ES-I3 (cell line): ENCODE results near the gene NRDC.
"Not testable (repeated sequence)": the region's sequence is repeated elsewhere in the genome, so short reads cannot be mapped to it uniquely, and the experiment has no call there.

Experiments
- H3K36me3 ChIP-seq: 2 replicates; pipeline ENCODE4 v1.6.1; 2013; ENCODE audit warnings: mild to moderate bottlenecking, low read length, control low read depth, moderate library complexity; ENCODE audit not compliant: insufficient read depth
- H3K4me1 ChIP-seq: 2 replicates; pipeline ENCODE4 v1.6.1; 2013; ENCODE audit warnings: mild to moderate bottlenecking, control low read depth, low read length; ENCODE audit not compliant: insufficient read depth
- H3K9ac ChIP-seq: 2 replicates; pipeline ENCODE4 v1.6.1; 2013; ENCODE audit warnings: low read depth, mild to moderate bottlenecking, low read length, moderate library complexity
- H3K9me3 ChIP-seq: 2 replicates; pipeline ENCODE4 v1.6.1; 2013; ENCODE audit warnings: mild to moderate bottlenecking, low read length, moderate library complexity; ENCODE audit not compliant: control insufficient read depth, insufficient read depth

The NRDC gene

DNA sequence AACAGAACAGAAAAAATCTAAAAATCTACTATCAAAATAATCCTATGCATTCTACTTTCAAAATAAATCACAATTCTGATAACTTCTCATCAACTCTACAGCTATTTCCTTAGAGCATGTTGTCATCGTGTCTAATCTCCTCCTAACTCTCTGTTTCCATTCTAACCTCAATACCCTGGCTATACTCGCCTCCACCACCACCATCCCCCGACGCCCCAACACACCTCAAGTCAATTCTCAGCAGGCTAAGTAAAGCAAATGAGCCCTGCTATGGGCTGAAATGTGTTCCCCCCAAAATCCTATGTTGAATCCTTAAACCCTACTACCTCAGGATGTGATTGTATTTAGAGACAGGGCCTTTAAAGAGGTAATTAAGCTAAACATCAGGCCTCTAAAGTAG lies 34.6 kb downstream of the NRDC start:
- H3K9me3 ChIP-seq, result no peaks in the 10 kb centered on the region
- no peak overlapping the region for H3K9ac ChIP-seq
- H3K36me3 ChIP-seq, result no peaks in the 10 kb centered on the region
- H3K4me1 ChIP-seq, result peaks cover 12% of the 10 kb centered on the region

DNA sequence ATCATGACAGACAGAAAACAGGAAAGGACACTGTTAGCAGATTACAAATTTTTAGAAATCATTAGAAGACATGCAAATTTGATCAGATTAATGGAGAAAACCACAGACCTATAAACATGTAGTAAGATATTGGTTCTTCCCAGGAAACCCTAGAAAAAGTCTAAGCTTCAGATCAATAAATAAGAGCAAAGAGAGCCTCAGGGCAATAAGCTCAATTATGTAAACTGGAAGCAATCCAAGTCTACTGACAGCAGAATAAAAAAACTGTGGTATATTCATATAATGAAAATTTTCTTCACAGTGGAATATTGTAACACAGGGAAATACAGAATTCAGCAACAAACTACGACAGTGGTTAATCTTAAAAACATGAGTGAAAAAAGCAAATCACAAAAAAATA lies 36.3 kb downstream of the NRDC start:
- peaks cover 12% of the 10 kb centered on the region for H3K4me1 ChIP-seq
- no peaks in the 10 kb centered on the region for H3K36me3 ChIP-seq
- no peak overlapping the region for H3K9ac ChIP-seq
- H3K9me3 ChIP-seq, result no peaks in the 10 kb centered on the region

DNA sequence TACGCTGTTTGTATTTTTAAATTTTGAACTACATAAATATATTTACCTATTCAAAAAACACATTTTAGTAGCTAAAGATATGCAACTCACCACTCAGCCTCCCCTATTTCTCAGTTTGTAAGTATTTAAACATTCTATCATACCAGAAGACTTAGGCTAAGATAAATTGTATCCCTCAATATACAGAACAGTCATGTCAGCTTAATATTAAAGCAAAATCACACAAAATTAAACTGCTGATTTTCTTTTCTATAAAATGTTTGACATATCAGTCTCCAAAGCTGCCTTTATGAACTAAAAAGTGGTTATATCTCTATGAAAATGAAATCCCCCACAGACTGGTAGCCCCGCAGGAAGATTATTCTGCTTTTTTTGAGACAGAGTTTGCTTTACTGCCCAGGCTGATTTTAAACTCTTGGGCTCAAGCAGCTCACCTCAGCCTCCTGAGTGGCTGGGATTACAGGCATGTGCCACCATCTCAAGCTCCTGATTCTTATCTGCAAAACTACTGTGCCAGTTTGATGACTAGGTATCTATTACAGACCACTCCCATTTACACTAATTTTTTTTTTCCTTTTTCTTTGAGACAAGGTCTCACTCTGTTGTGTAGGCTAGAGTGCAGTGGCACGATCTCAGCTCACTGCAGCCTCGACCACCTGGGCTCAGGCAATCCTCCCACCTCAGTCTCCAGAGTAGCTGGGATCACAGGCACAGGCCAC lies 37.6 kb downstream of the NRDC start:
- Histone ChIP-seq H3K9me3 (no peaks in the 10 kb centered on the region), H3K36me3 (peaks cover 2% of the 10 kb centered on the region; the same call in 1 of the 2 replicates), H3K4me1 (peaks cover 12% of the 10 kb centered on the region), H3K9ac (no peak overlapping the region)

DNA sequence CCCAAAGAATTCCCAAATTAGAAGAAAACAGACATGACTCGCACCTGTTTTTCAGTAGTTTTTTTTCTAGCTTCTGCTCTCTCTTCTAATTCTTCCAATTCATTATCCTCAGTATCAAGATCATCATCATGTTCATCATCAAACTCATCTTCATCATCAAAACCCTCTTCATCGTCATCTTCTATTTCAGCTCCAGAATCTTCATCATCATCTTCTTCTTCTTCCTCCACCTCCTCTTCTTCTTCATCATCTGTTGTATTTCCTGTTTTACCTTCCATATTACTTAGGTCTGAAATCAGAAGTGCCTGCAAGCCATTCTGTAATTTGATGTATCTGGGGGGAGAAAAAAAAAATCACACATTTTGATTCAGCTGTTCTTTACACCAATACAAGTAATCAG lies 38.3 kb downstream of the NRDC start:
- Histone ChIP-seq H3K9me3 (no peaks in the 10 kb centered on the region), H3K9ac (no peak overlapping the region), H3K4me1 (peaks cover 12% of the 10 kb centered on the region), H3K36me3 (peaks cover 2% of the 10 kb centered on the region; the same call in 1 of the 2 replicates)

DNA sequence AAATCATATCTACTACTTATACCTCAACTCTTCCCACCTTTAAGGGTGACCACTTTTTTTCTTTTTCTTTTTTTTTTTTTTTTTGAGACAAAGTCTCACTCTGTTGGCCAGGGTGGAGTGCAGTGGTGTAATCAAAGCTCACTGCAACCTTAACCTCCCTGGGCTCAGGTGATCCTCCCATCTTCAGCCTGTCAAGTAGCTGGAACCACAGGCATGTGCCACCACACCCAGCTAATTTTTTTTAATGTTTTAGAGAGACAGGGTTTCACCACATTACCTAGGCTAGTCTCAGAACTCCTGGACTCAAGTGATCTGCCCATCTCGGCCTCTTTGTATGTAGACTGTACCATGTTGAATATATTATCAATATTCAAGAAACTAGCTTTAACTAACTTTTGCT lies 39.4 kb downstream of the NRDC start:
- no peak overlapping the region for H3K9ac ChIP-seq
- peaks cover 2% of the 10 kb centered on the region; the same call in 1 of the 2 replicates for H3K36me3 ChIP-seq
- H3K9me3 ChIP-seq, result no peaks in the 10 kb centered on the region
- peaks cover 5% of the 10 kb centered on the region for H3K4me1 ChIP-seq

DNA sequence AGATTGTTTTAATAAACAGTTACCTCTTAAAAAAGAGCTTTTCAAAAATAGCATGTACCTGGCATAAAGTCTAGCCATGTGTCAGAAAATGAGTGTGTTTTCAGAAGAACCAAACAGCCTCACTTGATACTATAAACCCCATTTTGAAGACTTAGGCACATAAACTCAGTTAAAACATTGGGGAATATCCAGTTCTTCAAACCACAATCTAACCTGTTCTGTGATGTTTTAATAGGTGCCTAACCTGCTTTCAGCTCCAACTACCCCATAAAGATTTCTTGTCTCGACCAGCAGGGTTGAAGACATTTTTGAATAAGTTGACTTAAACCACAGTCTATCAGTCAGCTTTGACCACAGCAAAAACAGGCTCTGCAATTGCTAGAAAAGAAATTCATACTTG lies 41.3 kb downstream of the NRDC start:
- H3K36me3 ChIP-seq, result peaks cover 2% of the 10 kb centered on the region; the same call in 1 of the 2 replicates
- no peaks in the 10 kb centered on the region for H3K4me1 ChIP-seq
- no peak overlapping the region for H3K9ac ChIP-seq
- H3K9me3 ChIP-seq, result no peaks in the 10 kb centered on the region

DNA sequence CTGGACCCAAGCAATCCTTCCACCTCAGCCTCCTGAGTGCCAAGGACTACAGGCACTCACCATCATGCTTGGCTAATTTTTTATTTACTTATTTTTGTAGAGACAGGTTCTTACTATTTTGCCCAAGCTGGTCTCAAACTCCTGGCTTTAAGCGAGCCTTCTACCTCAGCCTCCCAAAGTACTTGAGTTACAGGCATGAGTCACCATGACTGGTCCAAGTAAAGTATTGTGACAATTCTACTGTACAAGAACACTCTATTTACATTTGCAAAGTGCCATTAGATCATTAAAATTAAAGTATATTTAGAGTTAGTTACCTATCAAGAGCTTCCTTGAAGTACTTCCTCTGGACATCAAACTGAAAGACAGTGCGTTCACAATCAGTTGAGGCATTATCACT lies 44.8 kb downstream of the NRDC start:
- Histone ChIP-seq H3K9me3 (no peaks in the 10 kb centered on the region), H3K36me3 (peaks cover 5% of the 10 kb centered on the region), H3K9ac (no peak overlapping the region), H3K4me1 (no peaks in the 10 kb centered on the region)

DNA sequence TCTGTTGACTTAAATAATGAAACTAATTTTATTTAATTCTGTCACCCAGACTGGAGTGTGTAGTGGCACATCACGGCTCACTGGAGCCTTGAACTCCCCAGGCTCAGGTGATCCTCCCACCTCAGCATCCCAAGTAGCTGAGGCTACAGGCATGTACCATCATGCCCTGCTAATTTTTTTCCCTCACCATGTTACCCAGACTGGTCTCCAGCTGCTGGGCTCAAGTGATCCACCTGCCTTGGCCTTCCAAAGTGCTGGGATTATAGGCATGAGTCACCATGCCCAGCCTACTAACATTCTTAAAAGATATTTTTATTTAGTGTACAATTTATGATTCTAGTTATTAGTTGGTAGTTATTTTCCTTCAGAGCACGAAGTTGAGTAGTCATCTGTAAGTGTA lies 49.5 kb downstream of the NRDC start:
- Histone ChIP-seq H3K4me1 (no peaks in the 10 kb centered on the region), H3K9ac (no peak overlapping the region), H3K9me3 (no peaks in the 10 kb centered on the region), H3K36me3 (peaks cover 9% of the 10 kb centered on the region)

DNA sequence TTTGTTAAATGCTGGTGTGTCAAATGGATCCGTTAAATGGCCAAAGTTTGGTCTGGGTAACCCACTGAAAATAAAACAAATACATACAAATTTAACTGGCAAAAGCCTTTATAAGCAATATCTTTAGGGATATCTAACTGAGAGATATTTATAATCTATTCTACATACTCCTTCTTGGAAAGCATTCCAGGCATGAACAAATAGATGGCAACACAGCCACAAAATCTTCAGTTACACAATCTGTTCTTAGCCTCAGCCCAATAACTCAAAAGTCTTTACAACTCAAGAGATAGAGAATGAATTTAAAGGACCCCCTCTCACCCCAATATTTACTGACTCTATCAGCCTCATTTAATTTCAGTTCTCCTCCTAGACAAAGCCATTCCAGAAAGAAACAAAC lies 58.7 kb downstream of the NRDC start:
- Histone ChIP-seq H3K36me3 (no peaks in the 10 kb centered on the region; the same call in 1 of the 2 replicates), H3K4me1 (no peaks in the 10 kb centered on the region), H3K9ac (no peak overlapping the region), H3K9me3 (no peaks in the 10 kb centered on the region)

DNA sequence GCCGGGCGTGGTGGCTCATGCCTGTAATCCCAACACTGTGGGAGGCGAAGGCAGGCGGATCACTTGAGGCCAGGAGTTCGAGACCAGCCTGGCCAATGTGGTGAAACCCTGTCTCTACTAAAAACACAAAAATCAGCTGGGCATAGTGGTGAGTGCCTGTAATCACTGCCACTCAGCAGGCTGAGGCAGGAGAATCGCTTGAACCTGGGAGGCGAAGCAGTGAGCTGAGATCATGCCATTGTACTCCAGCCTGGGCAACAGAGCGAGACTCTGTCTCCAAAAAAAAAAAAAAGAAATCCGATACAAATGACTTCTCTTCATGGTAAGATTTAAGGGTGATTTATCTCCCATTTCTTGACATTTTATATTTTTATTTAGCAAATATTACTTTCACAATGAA lies 59.5 kb downstream of the NRDC start:
- not testable (repeated sequence) for H3K9me3 ChIP-seq, H3K4me1 ChIP-seq, H3K36me3 ChIP-seq, H3K9ac ChIP-seq

DNA sequence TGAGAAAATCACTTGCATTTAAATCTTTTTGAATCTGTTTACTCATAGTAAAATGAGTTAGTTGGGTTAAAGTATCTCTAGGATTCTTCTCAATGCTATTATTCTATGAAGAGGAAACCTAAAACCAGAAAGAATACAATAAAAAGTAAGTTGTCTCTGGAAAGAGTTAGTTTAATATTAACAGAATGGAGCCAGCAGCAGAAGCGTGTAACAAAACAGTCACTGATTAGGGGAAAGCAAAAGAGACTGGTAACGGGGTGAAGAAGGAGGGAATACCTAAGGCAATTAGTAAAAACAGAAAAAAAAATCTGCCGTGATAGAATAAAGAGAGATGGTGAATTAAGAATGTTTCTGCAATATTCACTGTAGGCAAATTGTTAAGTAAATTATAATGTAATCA lies 60.0 kb downstream of the NRDC start:
- Histone ChIP-seq H3K36me3 (peaks cover 3% of the 10 kb centered on the region), H3K9me3 (no peaks in the 10 kb centered on the region), H3K9ac (no peak overlapping the region), H3K4me1 (no peaks in the 10 kb centered on the region)

DNA sequence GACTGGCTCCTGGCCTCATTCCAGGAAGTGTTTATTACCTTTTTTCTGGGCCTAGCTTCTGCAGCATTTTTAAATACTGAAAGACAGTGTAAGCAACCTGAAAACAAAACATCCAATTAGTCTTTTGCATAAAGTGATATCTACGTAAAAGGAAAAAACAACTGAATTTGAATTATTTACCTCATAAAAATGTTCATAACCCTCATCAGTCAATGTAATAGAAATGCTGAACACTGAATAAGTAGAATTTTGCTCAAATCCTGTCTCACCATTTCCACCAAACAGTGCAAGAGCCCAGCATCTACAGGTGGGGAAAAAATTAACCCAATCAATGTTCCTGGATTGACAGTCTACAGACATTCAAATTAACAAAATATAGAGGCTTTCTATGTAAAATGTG lies 64.0 kb downstream of the NRDC start:
- Histone ChIP-seq H3K9me3 (no peaks in the 10 kb centered on the region), H3K9ac (no peak overlapping the region), H3K4me1 (no peaks in the 10 kb centered on the region), H3K36me3 (peaks cover 5% of the 10 kb centered on the region)

DNA sequence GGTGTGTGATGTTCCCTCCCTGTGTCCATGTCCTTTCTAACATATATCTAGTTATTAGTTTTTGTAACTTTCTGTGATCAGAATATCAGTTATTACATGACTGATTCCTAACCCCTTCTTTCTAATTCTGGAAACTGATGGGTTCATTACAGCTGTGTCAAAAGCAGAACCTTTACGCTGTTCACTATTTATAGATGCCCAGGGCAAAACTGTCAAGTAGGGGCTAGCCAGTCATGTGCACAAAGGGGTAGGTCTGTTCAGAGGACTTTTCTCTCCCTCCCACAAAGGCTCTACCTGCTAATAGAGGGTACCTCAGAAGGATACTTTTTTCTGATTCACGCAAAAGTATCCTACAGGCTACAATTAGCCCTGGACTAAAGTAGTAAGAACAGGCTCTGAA lies 79.2 kb downstream of the NRDC start:
- peaks cover 17% of the 10 kb centered on the region for H3K36me3 ChIP-seq

DNA sequence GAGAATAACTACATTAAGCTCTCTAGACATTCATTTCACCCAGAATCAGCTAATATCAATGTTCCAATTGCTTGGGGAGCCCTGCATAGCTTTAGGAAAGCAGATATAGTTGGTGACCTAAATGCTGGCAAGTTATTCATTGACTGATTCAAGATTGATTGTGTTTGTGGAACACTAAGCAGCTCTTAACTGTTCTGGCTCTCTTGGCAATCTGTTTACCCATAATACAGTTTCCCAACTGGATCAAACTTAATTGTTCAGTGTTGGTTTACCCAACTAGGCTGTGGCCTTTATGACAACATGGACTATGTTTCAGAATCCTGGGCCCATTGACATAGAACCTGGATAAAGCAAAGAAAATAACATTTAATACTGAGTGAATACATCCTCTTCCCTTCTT lies 83.7 kb downstream of the NRDC start:
- Histone ChIP-seq H3K36me3 (peaks cover 43% of the 10 kb centered on the region), H3K4me1 (no peaks in the 10 kb centered on the region), H3K9ac (no peak overlapping the region), H3K9me3 (no peaks in the 10 kb centered on the region)

More for the DNA sequence above, 79.2 kb downstream of the NRDC start:
- H3K9me3 ChIP-seq, result no peaks in the 10 kb centered on the region
- H3K4me1 ChIP-seq, result no peaks in the 10 kb centered on the region
- no peak overlapping the region for H3K9ac ChIP-seq

DNA sequence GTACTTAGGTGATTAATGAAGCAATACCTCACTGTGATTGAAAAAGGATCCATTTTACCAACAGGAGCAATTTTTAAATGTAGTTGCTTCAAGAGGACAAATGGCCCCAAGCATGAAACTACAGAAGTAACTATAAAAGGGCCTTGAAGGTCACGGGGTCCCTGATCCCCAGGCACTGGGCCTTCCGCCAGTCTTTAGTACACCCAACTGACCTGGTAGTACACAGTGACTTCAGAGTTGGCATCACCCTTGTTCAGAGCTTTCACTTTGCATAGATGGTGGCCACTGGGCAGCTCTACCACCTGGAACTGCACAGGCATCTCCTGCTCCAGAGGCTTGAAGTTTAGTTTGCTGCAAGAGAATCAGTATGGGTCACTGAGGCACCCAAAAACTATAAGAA lies 84.3 kb downstream of the NRDC start:
- no peaks in the 10 kb centered on the region for H3K9me3 ChIP-seq
- no peaks in the 10 kb centered on the region for H3K4me1 ChIP-seq
- peaks cover 44% of the 10 kb centered on the region for H3K36me3 ChIP-seq
- no peak overlapping the region for H3K9ac ChIP-seq
